Suprapubic skin (tissue), 4 donors: Measurements from ENCODE around the gene IL24. TPM values are rescaled to one million over a fixed set of nuclear protein-coding genes. Genes with fewer than 3 reads are reported as not detected.

ENCODE experiments used
- DNase-seq, 2 donors: peaks; one replicate each; pipeline ENCODE4 v3.0.0-alpha.2; 2019; ENCODE audit warnings: low spot score in 2 of 2
- H3K27ac ChIP-seq: fragments of 200-600 bp; sonication (generic); one replicate; pipeline ENCODE4 v1.5.1; 2019
- H3K27me3 ChIP-seq: fragments of 200-600 bp; sonication (generic); one replicate; pipeline ENCODE4 v1.5.1; 2019
- H3K36me3 ChIP-seq: fragments of 200-600 bp; sonication (generic); one replicate; pipeline ENCODE4 v1.5.1; 2019
- H3K4me1 ChIP-seq: fragments of 200-600 bp; sonication (generic); one replicate; pipeline ENCODE4 v1.5.1; 2019
- H3K4me3 ChIP-seq: fragments of 200-600 bp; sonication (generic); one replicate; pipeline ENCODE4 v1.5.1; 2019; ENCODE audit warnings: mild to moderate bottlenecking
- H3K9me3 ChIP-seq: fragments of 200-600 bp; sonication (generic); one replicate; pipeline ENCODE4 v1.5.1; 2019
- CTCF ChIP-seq, 2 donors: fragments of 200-600 bp in 1 of 2; fragments of 450-650 bp in 1 of 2; sonication (generic) in 1 of 2; IDR thresholded peaks; one replicate each; pipeline ENCODE4 v1.5.1; 2016 to 2019; ENCODE audit warnings: antibody characterized with exemption in 2 of 2, mild to moderate bottlenecking in 1 of 2, moderate library complexity in 1 of 2
- EP300 ChIP-seq: sonication (generic); formaldehyde crosslinking; IDR thresholded peaks from one replicate; pipeline ENCODE4 v1.6.1; 2017; ENCODE audit warnings: antibody characterized with exemption
- POLR2A ChIP-seq, 2 donors: fragments of 450-650 bp; IDR thresholded peaks; one replicate each; pipeline ENCODE4 v1.6.1; 2017; ENCODE audit warnings: antibody characterized with exemption in 2 of 2, mild to moderate bottlenecking in 2 of 2, moderate library complexity in 2 of 2
- POLR2AphosphoS5 ChIP-seq, 3 donors: sonication (generic); formaldehyde crosslinking; IDR thresholded peaks; one replicate each; pipeline ENCODE4 v1.6.1; 2017; ENCODE audit warnings: antibody characterized with exemption in 3 of 3
- WGBS: methylation state at CpG from one replicate; pipeline ENCODE4 v1.1.5; 2018; 5-methylcytosine and 5-hydroxymethylcytosine counted together
- total RNA-seq, 4 donors: library from RNA; depleted of rRNA; stranded (reverse); fragments of >200 nt; gene quantifications; one replicate each; pipeline ENCODE4 v1.1.0, GENCODE V29; 2016

The IL24 gene
- total RNA-seq, 4 donors from 2014 or later: not detected

GRCh38 chr1:206900149-206900548 lies 2.9 kb downstream of the IL24 start:
- Histone ChIP-seq H3K36me3 (no peaks in the 10 kb centered on the region), H3K4me3 (no peak overlapping the region), H3K27me3 (peaks cover 14% of the 10 kb centered on the region), H3K4me1 (peaks cover 13% of the 10 kb centered on the region), H3K27ac (no peak overlapping the region), H3K9me3 (no peaks in the 10 kb centered on the region)
- TF ChIP-seq POLR2AphosphoS5 (IDR thresholded peaks at IDR 0.05) (no peak), EP300 (no peak), POLR2A (IDR thresholded peaks at IDR 0.05) (no peak), CTCF (IDR thresholded peaks at IDR 0.05) (no peak)
- DNase-seq: peak in 1 of 2 donors; percentile 50
- 76% methylated on average over 5 of the region's 7 CpGs for WGBS

- Histone ChIP-seq H3K27ac (no peak overlapping the region), H3K4me1 (no peaks in the 10 kb centered on the region), H3K4me3 (no peak overlapping the region), H3K36me3 (no peaks in the 10 kb centered on the region), H3K27me3 (peaks cover 14% of the 10 kb centered on the region), H3K9me3 (no peaks in the 10 kb centered on the region)
- WGBS: 86% methylated on average over 6 of the region's 6 CpGs
- DNase-seq: peak in 1 of 2 donors; percentile 43
- TF ChIP-seq POLR2AphosphoS5 (IDR thresholded peaks at IDR 0.05): no peak
- no peak for TF ChIP-seq POLR2A (IDR thresholded peaks at IDR 0.05)
- no peak for TF ChIP-seq CTCF (IDR thresholded peaks at IDR 0.05)
- no peak for TF ChIP-seq EP300
Observed at GRCh38 chr1:206901944-206902343, 4.7 kb downstream of the IL24 start.

GRCh38 chr1:206902702-206903101 lies 5.5 kb downstream of the IL24 start:
- H3K4me1 ChIP-seq: no peaks in the 10 kb centered on the region
- H3K27ac ChIP-seq: no peak overlapping the region
- H3K36me3 ChIP-seq: no peaks in the 10 kb centered on the region
- H3K4me3 ChIP-seq: no peak overlapping the region
- no peaks in the 10 kb centered on the region for H3K9me3 ChIP-seq
- peaks cover 16% of the 10 kb centered on the region for H3K27me3 ChIP-seq
- WGBS: 94% methylated on average over 1 of the region's 1 CpG
- DNase-seq: no peak
- TF ChIP-seq EP300 (no peak), POLR2A (IDR thresholded peaks at IDR 0.05) (no peak), POLR2AphosphoS5 (IDR thresholded peaks at IDR 0.05) (no peak), CTCF (IDR thresholded peaks at IDR 0.05) (no peak)

- Histone ChIP-seq H3K27me3 (peaks cover 23% of the 10 kb centered on the region), H3K9me3 (no peaks in the 10 kb centered on the region), H3K27ac (no peak overlapping the region), H3K36me3 (no peaks in the 10 kb centered on the region), H3K4me3 (no peak overlapping the region), H3K4me1 (peaks cover 4% of the 10 kb centered on the region)
- no peak for DNase-seq
- 60% methylated on average over 2 of the region's 2 CpGs for WGBS
- TF ChIP-seq POLR2A (IDR thresholded peaks at IDR 0.05): no peak
- no peak for TF ChIP-seq CTCF (IDR thresholded peaks at IDR 0.05)
- TF ChIP-seq EP300: no peak
- TF ChIP-seq POLR2AphosphoS5 (IDR thresholded peaks at IDR 0.05): no peak
Observed at GRCh38 chr1:206903687-206904086, 6.4 kb downstream of the IL24 start.

- DNase-seq: peak in 1 of 2 donors; percentile 62
- Histone ChIP-seq H3K4me3 (no peak overlapping the region), H3K9me3 (no peaks in the 10 kb centered on the region), H3K27ac (no peak overlapping the region), H3K36me3 (no peaks in the 10 kb centered on the region), H3K27me3 (peaks cover 24% of the 10 kb centered on the region), H3K4me1 (peaks cover 13% of the 10 kb centered on the region)
- 80% methylated on average over 10 of the region's 10 CpGs for WGBS
- TF ChIP-seq CTCF (IDR thresholded peaks at IDR 0.05): no peak
- no peak for TF ChIP-seq EP300
- no peak for TF ChIP-seq POLR2AphosphoS5 (IDR thresholded peaks at IDR 0.05)
- TF ChIP-seq POLR2A (IDR thresholded peaks at IDR 0.05): no peak
Observed at GRCh38 chr1:206904423-206905142, 7.3 kb downstream of the IL24 start.
